Activated T-helper 1 cell treated with anti-CD3 and anti-CD28 coated beads, Interleukin-12 subunit alpha, Interleukin-12 subunit beta, Interleukin-2, Interleukin-4 antibody, amounts not matched to agents 30 ng/mL and 10 ng/mL and 1 ng/mL, durations not matched to agents 14 hours and 24 hours and 36 hours (primary cell): ENCODE measurements around the gene LRP1B. TPM values are rescaled to one million over a fixed set of nuclear protein-coding genes. Genes with fewer than 3 reads are reported as not detected.

Source experiments
- DNase-seq: peaks from one replicate; pipeline ENCODE4 v3.0.0; 2021; ENCODE audit warnings: low spot score
- H3K27ac Mint-ChIP-seq: one replicate; pipeline ENCODE4 v1.8.0; 2021; ENCODE audit warnings: mild to moderate bottlenecking, mixed read lengths
- H3K27me3 Mint-ChIP-seq: one replicate; pipeline ENCODE4 v1.8.0; 2022; ENCODE audit warnings: mild to moderate bottlenecking, moderate library complexity, mixed read lengths; ENCODE audit not compliant: insufficient read depth
- H3K36me3 Mint-ChIP-seq: one replicate; pipeline ENCODE4 v1.8.0; 2021; ENCODE audit warnings: low read depth, mixed read lengths
- H3K4me1 Mint-ChIP-seq: one replicate; pipeline ENCODE4 v1.8.0; 2021; ENCODE audit warnings: low read depth, mixed read lengths
- H3K4me3 Mint-ChIP-seq: one replicate; pipeline ENCODE4 v1.8.0; 2021; ENCODE audit warnings: mild to moderate bottlenecking, moderate library complexity, mixed read lengths
- H3K9me3 Mint-ChIP-seq: one replicate; pipeline ENCODE4 v1.8.0; 2021; ENCODE audit warnings: mixed read lengths
- intact Hi-C: fragments of 100-400 bp; cut with micrococcal nuclease; formaldehyde crosslinking; loops from one replicate; pipeline ENCODE4 v1.15.1; 2024
- total RNA-seq: library from RNA; stranded (reverse); gene quantifications from 2 replicates; pipeline ENCODE4 v1.2.3, GENCODE V29; 2022

LRP1B gene
- total RNA-seq, 1 donor from 2014 or later = not detected

GRCh38 chr2:140249821-140250220 is 1881.0 kb downstream of the LRP1B start:
- Mint-ChIP-seq H3K9me3 (peaks cover 3% of the 10 kb centered on the region), H3K27me3 (no peaks in the 10 kb centered on the region), H3K4me1 (no peaks in the 10 kb centered on the region), H3K4me3 (no peak overlapping the region), H3K27ac (no peak overlapping the region), H3K36me3 (no peaks in the 10 kb centered on the region)
- intact Hi-C loops = no loop called here
- no peak for DNase-seq

GRCh38 chr2:140248623-140249022 is 1882.2 kb downstream of the LRP1B start:
- no peaks in the 10 kb centered on the region for H3K36me3 Mint-ChIP-seq
- H3K4me3 Mint-ChIP-seq = no peak overlapping the region
- no peaks in the 10 kb centered on the region for H3K4me1 Mint-ChIP-seq
- peaks cover 3% of the 10 kb centered on the region for H3K9me3 Mint-ChIP-seq
- H3K27me3 Mint-ChIP-seq = no peaks in the 10 kb centered on the region
- intact Hi-C loops = no loop called here
- no peak overlapping the region for H3K27ac Mint-ChIP-seq
- no peak for DNase-seq

GRCh38 chr2:140247451-140248195 is 1883.2 kb downstream of the LRP1B start:
- Mint-ChIP-seq H3K27me3 (no peaks in the 10 kb centered on the region), H3K4me1 (no peaks in the 10 kb centered on the region), H3K36me3 (no peaks in the 10 kb centered on the region), H3K4me3 (no peak overlapping the region), H3K9me3 (peaks cover 3% of the 10 kb centered on the region), H3K27ac (no peak overlapping the region)
- no peak for DNase-seq
- intact Hi-C loops = no loop called here

- Mint-ChIP-seq H3K36me3 (no peaks in the 10 kb centered on the region), H3K27me3 (no peaks in the 10 kb centered on the region), H3K4me3 (no peak overlapping the region), H3K27ac (no peak overlapping the region), H3K9me3 (peaks cover 3% of the 10 kb centered on the region), H3K4me1 (no peaks in the 10 kb centered on the region)
- intact Hi-C loops = no loop called here
- DNase-seq = no peak
These were observed 1883.9 kb downstream of the LRP1B start for GRCh38 chr2:140246957-140247356.

- H3K4me1 Mint-ChIP-seq = no peaks in the 10 kb centered on the region
- H3K27me3 Mint-ChIP-seq = no peaks in the 10 kb centered on the region
- no peak overlapping the region for H3K27ac Mint-ChIP-seq
- H3K4me3 Mint-ChIP-seq = no peak overlapping the region
- H3K36me3 Mint-ChIP-seq = no peaks in the 10 kb centered on the region
- DNase-seq = no peak
- peaks cover 3% of the 10 kb centered on the region for H3K9me3 Mint-ChIP-seq
- intact Hi-C loops = no loop called here
These were observed 1884.8 kb downstream of the LRP1B start for GRCh38 chr2:140246058-140246457.

- no peaks in the 10 kb centered on the region for H3K27me3 Mint-ChIP-seq
- no peaks in the 10 kb centered on the region for H3K36me3 Mint-ChIP-seq
- H3K4me3 Mint-ChIP-seq = no peak overlapping the region
- H3K4me1 Mint-ChIP-seq = no peaks in the 10 kb centered on the region
- intact Hi-C loops = no loop called here
- H3K27ac Mint-ChIP-seq = no peak overlapping the region
- peaks cover 3% of the 10 kb centered on the region for H3K9me3 Mint-ChIP-seq
- no peak for DNase-seq
These were observed 1887.9 kb downstream of the LRP1B start for GRCh38 chr2:140242889-140243288.

- H3K4me3 Mint-ChIP-seq = no peak overlapping the region
- H3K27me3 Mint-ChIP-seq = no peaks in the 10 kb centered on the region
- H3K4me1 Mint-ChIP-seq = no peaks in the 10 kb centered on the region
- intact Hi-C loops = no loop called here
- peaks cover 3% of the 10 kb centered on the region for H3K9me3 Mint-ChIP-seq
- no peak overlapping the region for H3K27ac Mint-ChIP-seq
- DNase-seq = no peak
- no peaks in the 10 kb centered on the region for H3K36me3 Mint-ChIP-seq
These were observed 1896.7 kb downstream of the LRP1B start for GRCh38 chr2:140234116-140234515.

GRCh38 chr2:140210963-140211362 is 1919.9 kb downstream of the LRP1B start:
- Mint-ChIP-seq H3K4me1 (no peaks in the 10 kb centered on the region), H3K27ac (no peak overlapping the region), H3K27me3 (no peaks in the 10 kb centered on the region), H3K4me3 (no peak overlapping the region), H3K36me3 (no peaks in the 10 kb centered on the region), H3K9me3 (peaks cover 21% of the 10 kb centered on the region)
- intact Hi-C loops = no loop called here
- DNase-seq = no peak

- Mint-ChIP-seq H3K27ac (no peak overlapping the region), H3K4me3 (no peak overlapping the region), H3K4me1 (no peaks in the 10 kb centered on the region), H3K36me3 (no peaks in the 10 kb centered on the region), H3K9me3 (peaks cover 8% of the 10 kb centered on the region), H3K27me3 (no peaks in the 10 kb centered on the region)
- DNase-seq = no peak
- intact Hi-C loops = no loop called here
These were observed 1925.7 kb downstream of the LRP1B start for GRCh38 chr2:140205093-140205492.

GRCh38 chr2:140203347-140203746 is 1927.5 kb downstream of the LRP1B start:
- Mint-ChIP-seq H3K27ac (no peak overlapping the region), H3K4me1 (no peaks in the 10 kb centered on the region), H3K27me3 (no peaks in the 10 kb centered on the region), H3K4me3 (no peak overlapping the region), H3K36me3 (no peaks in the 10 kb centered on the region), H3K9me3 (peaks cover 8% of the 10 kb centered on the region)
- no peak for DNase-seq
- intact Hi-C loops = no loop called here

- no peaks in the 10 kb centered on the region for H3K27me3 Mint-ChIP-seq
- no peak for DNase-seq
- intact Hi-C loops = no loop called here
- no peak overlapping the region for H3K4me3 Mint-ChIP-seq
- H3K27ac Mint-ChIP-seq = no peak overlapping the region
- no peaks in the 10 kb centered on the region for H3K4me1 Mint-ChIP-seq
- no peaks in the 10 kb centered on the region for H3K36me3 Mint-ChIP-seq
- H3K9me3 Mint-ChIP-seq = peaks cover 8% of the 10 kb centered on the region
These were observed 1929.2 kb downstream of the LRP1B start for GRCh38 chr2:140201572-140201971.

- Mint-ChIP-seq H3K27ac (no peak overlapping the region), H3K9me3 (peaks cover 5% of the 10 kb centered on the region), H3K4me3 (no peak overlapping the region), H3K36me3 (no peaks in the 10 kb centered on the region), H3K4me1 (no peaks in the 10 kb centered on the region), H3K27me3 (no peaks in the 10 kb centered on the region)
- no peak for DNase-seq
- intact Hi-C loops = no loop called here
These were observed 1930.1 kb downstream of the LRP1B start for GRCh38 chr2:140200764-140201163.

GRCh38 chr2:140200307-140200706 is 1930.5 kb downstream of the LRP1B start:
- no peak overlapping the region for H3K27ac Mint-ChIP-seq
- peaks cover 5% of the 10 kb centered on the region for H3K9me3 Mint-ChIP-seq
- H3K27me3 Mint-ChIP-seq = no peaks in the 10 kb centered on the region
- intact Hi-C loops = no loop called here
- H3K4me3 Mint-ChIP-seq = no peak overlapping the region
- H3K36me3 Mint-ChIP-seq = no peaks in the 10 kb centered on the region
- no peaks in the 10 kb centered on the region for H3K4me1 Mint-ChIP-seq
- no peak for DNase-seq

GRCh38 chr2:140199312-140199711 is 1931.5 kb downstream of the LRP1B start:
- no peak overlapping the region for H3K4me3 Mint-ChIP-seq
- no peak for DNase-seq
- no peaks in the 10 kb centered on the region for H3K4me1 Mint-ChIP-seq
- no peaks in the 10 kb centered on the region for H3K27me3 Mint-ChIP-seq
- H3K36me3 Mint-ChIP-seq = no peaks in the 10 kb centered on the region
- no peak overlapping the region for H3K27ac Mint-ChIP-seq
- H3K9me3 Mint-ChIP-seq = peaks cover under 1% of the 10 kb centered on the region
- intact Hi-C loops = no loop called here
